Fibroblast of mammary gland (primary cell): ENCODE measurements around the gene CDH5.

ENCODE experiments used
- DNase-seq: peaks from one replicate; pipeline ENCODE4 v3.0.0-alpha.2; 2010; ENCODE audit warnings: low read depth
- H3K4me3 ChIP-seq: 2 replicates; pipeline ENCODE4 v1.5.1; 2011; ENCODE audit warnings: low read depth, mild to moderate bottlenecking, low read length, moderate library complexity; ENCODE audit not compliant: control insufficient read depth
- CTCF ChIP-seq: conservative IDR thresholded peaks from 2 replicates; pipeline ENCODE4 v1.5.1; 2011; ENCODE audit warnings: low read depth, low read length, inconsistent platforms; ENCODE audit not compliant: control insufficient read depth, insufficient read depth

The CDH5 gene

GRCh38 chr16:66405057-66405783 is 38.7 kb downstream of the CDH5 start:
- H3K4me3 ChIP-seq, result no peak overlapping the region
- DNase-seq, result no peak
- no peak for TF ChIP-seq CTCF

- DNase-seq, result peak; percentile 59
- peak; percentile 66 for TF ChIP-seq CTCF
- H3K4me3 ChIP-seq, result peak overlapping the region; percentile 68
Measured at GRCh38 chr16:66406534-66407221, 40.2 kb downstream of the CDH5 start.

- H3K4me3 ChIP-seq, result no peak overlapping the region
- no peak for TF ChIP-seq CTCF
- DNase-seq, result peak; percentile 86
Measured at GRCh38 chr16:66408163-66409048, 41.9 kb downstream of the CDH5 start.

- no peak overlapping the region for H3K4me3 ChIP-seq
- no peak for TF ChIP-seq CTCF
- DNase-seq, result peak; percentile 61
Measured at GRCh38 chr16:66409156-66409555, 42.7 kb downstream of the CDH5 start.

GRCh38 chr16:66412182-66412581 is 45.7 kb downstream of the CDH5 start:
- H3K4me3 ChIP-seq, result no peak overlapping the region
- no peak for TF ChIP-seq CTCF
- no peak for DNase-seq

GRCh38 chr16:66414891-66415290 is 48.4 kb downstream of the CDH5 start:
- no peak for TF ChIP-seq CTCF
- DNase-seq, result peak; percentile 83
- H3K4me3 ChIP-seq, result no peak overlapping the region
